NB4 (cell line): ENCODE data around the gene KAZN.

Experiments
- MYC ChIP-seq: IDR thresholded peaks from 2 replicates; pipeline ENCODE4 v1.6.1; 2011; ENCODE audit warnings: low read depth, low read length
- POLR2A ChIP-seq: IDR thresholded peaks from 2 replicates; pipeline ENCODE4 v1.6.1; 2011; ENCODE audit warnings: mild to moderate bottlenecking; ENCODE audit not compliant: insufficient read length; ENCODE audit errors: extremely low read depth
- TF ChIP-seq, protein P1 (sequence below): IDR thresholded peaks from one replicate; pipeline ENCODE4 v1.5.1; 2012; ENCODE audit warnings: low read depth, low read length

- TF ChIP-seq, protein P1, sequence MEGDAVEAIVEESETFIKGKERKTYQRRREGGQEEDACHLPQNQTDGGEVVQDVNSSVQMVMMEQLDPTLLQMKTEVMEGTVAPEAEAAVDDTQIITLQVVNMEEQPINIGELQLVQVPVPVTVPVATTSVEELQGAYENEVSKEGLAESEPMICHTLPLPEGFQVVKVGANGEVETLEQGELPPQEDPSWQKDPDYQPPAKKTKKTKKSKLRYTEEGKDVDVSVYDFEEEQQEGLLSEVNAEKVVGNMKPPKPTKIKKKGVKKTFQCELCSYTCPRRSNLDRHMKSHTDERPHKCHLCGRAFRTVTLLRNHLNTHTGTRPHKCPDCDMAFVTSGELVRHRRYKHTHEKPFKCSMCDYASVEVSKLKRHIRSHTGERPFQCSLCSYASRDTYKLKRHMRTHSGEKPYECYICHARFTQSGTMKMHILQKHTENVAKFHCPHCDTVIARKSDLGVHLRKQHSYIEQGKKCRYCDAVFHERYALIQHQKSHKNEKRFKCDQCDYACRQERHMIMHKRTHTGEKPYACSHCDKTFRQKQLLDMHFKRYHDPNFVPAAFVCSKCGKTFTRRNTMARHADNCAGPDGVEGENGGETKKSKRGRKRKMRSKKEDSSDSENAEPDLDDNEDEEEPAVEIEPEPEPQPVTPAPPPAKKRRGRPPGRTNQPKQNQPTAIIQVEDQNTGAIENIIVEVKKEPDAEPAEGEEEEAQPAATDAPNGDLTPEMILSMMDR, result no peak
- TF ChIP-seq MYC (no peak), POLR2A (no peak)
Measured at GRCh38 chr1:14596591-14596990, 1.9 kb upstream of the KAZN start.
